MM.1S (cell line): Measurements from ENCODE around the gene DDX3X.
A peak's percentile ranks its signal among the peaks of the same experiment; 100 is the strongest.

Experiments
- DNase-seq: peaks from one replicate; pipeline ENCODE4 v3.0.0-alpha.2; 2015
- H2AFZ ChIP-seq: fragments of 300-600 bp; sonication (generic); 2 replicates; pipeline ENCODE4 v1.6.0; 2016; ENCODE audit warnings: antibody characterized with exemption, low read length
- H3F3A ChIP-seq: fragments of 300-600 bp; sonication (generic); 2 replicates; pipeline ENCODE4 v1.6.1; 2016; ENCODE audit warnings: mild to moderate bottlenecking, antibody characterized with exemption, low read length, moderate library complexity, mixed read lengths; ENCODE audit not compliant: insufficient read depth
- H3K27ac ChIP-seq: fragments of 300-600 bp; sonication (generic); 2 replicates; pipeline ENCODE4 v1.5.1; 2016; ENCODE audit warnings: mild to moderate bottlenecking, low read length
- H3K27me3 ChIP-seq: fragments of 300-600 bp; sonication (generic); replicated peaks from 2 replicates; pipeline ENCODE4 v1.6.0; 2016; ENCODE audit warnings: low read length; ENCODE audit not compliant: insufficient read depth
- H3K36me3 ChIP-seq: fragments of 300-600 bp; sonication (generic); replicated peaks from 2 replicates; pipeline ENCODE4 v1.6.1; 2016; ENCODE audit warnings: mild to moderate bottlenecking, low read length, mixed read lengths; ENCODE audit not compliant: insufficient read depth
- H3K4me1 ChIP-seq: fragments of 300-600 bp; sonication (generic); 2 replicates; pipeline ENCODE4 v1.6.1; 2016; ENCODE audit warnings: low read length, mixed read lengths
- H3K4me2 ChIP-seq: fragments of 300-600 bp; sonication (generic); 2 replicates; pipeline ENCODE4 v1.6.0; 2016; ENCODE audit warnings: low read depth, low read length
- H3K4me3 ChIP-seq: fragments of 300-600 bp; sonication (generic); 2 replicates; pipeline ENCODE4 v1.5.1; 2016; ENCODE audit warnings: low read length, mixed read lengths
- H3K79me2 ChIP-seq: fragments of 300-600 bp; sonication (generic); 2 replicates; pipeline ENCODE4 v1.6.1; 2016; ENCODE audit warnings: mixed run types, low read length, mixed read lengths
- H3K9ac ChIP-seq: fragments of 300-600 bp; sonication (generic); 2 replicates; pipeline ENCODE4 v1.6.1; 2016; ENCODE audit warnings: low read length, mixed read lengths
- H3K9me2 ChIP-seq: fragments of 300-600 bp; sonication (generic); replicated peaks from 2 replicates; pipeline ENCODE4 v1.6.1; 2016; ENCODE audit warnings: mild to moderate bottlenecking, low read length, mixed read lengths; ENCODE audit not compliant: insufficient read depth
- H3K9me3 ChIP-seq: fragments of 300-600 bp; sonication (generic); replicated peaks from 2 replicates; pipeline ENCODE4 v1.6.1; 2016; ENCODE audit warnings: mild to moderate bottlenecking, low read length, mixed read lengths; ENCODE audit not compliant: insufficient read depth
- H4K20me1 ChIP-seq: fragments of 300-600 bp; sonication (generic); 2 replicates; pipeline ENCODE4 v1.6.1; 2016; ENCODE audit warnings: mild to moderate bottlenecking, low read length, moderate library complexity, mixed read lengths; ENCODE audit not compliant: insufficient read depth
- CTCF ChIP-seq: fragments of 300-600 bp; sonication (generic); IDR thresholded peaks from 2 replicates; pipeline ENCODE4 v1.5.1; 2016; ENCODE audit warnings: antibody characterized with exemption, low read length, mixed read lengths
- EZH2 ChIP-seq: fragments of 300-600 bp; sonication (generic); optimal IDR thresholded peaks from 2 replicates; pipeline ENCODE3; 2017; ENCODE audit warnings: low read depth, mild to moderate bottlenecking, antibody characterized with exemption, low read length, mixed read lengths
- EZH2phosphoT487 ChIP-seq: fragments of 300-600 bp; sonication (generic); IDR thresholded peaks from 2 replicates; pipeline ENCODE4 v1.6.1; 2018; ENCODE audit warnings: antibody characterized with exemption, low read length

The DDX3X gene

GRCh38 chrX:41333003-41333743 lies 789 bp upstream of the DDX3X start:
- Histone ChIP-seq H3K9me3 (no peaks in the 10 kb centered on the region), H3F3A (peaks cover 32% of the 10 kb centered on the region), H3K27me3 (no peaks in the 10 kb centered on the region), H3K4me1 (peaks cover 16% of the 10 kb centered on the region), H3K4me3 (peak overlapping the region; percentile 95), H4K20me1 (peaks cover 32% of the 10 kb centered on the region), H3K36me3 (no peaks in the 10 kb centered on the region; the same call in 1 of the 2 replicates), H3K9ac (peak overlapping the region; percentile 100), H3K9me2 (no peaks in the 10 kb centered on the region), H3K27ac (peak overlapping the region; percentile 100), H3K4me2 (peak overlapping the region; percentile 91), H3K79me2 (peaks cover 42% of the 10 kb centered on the region), H2AFZ (peak overlapping the region; percentile 63)
- no peak for TF ChIP-seq EZH2
- TF ChIP-seq CTCF: no peak
- no peak for TF ChIP-seq EZH2phosphoT487
- peak; percentile 86 for DNase-seq

- Histone ChIP-seq H3K9ac (peak overlapping the region; percentile 100), H3K4me3 (peak overlapping the region; percentile 95), H3F3A (peaks cover 32% of the 10 kb centered on the region), H2AFZ (no peak overlapping the region), H3K27me3 (no peaks in the 10 kb centered on the region), H3K27ac (peak overlapping the region; percentile 100), H4K20me1 (peaks cover 45% of the 10 kb centered on the region), H3K9me2 (no peaks in the 10 kb centered on the region), H3K9me3 (no peaks in the 10 kb centered on the region), H3K4me2 (peak overlapping the region; percentile 94), H3K79me2 (peaks cover 56% of the 10 kb centered on the region), H3K36me3 (peaks cover 9% of the 10 kb centered on the region; the same call in 1 of the 2 replicates), H3K4me1 (peaks cover 16% of the 10 kb centered on the region)
- peak; percentile 59 for DNase-seq
- TF ChIP-seq CTCF (no peak), EZH2phosphoT487 (no peak), EZH2 (no peak)
Observed at GRCh38 chrX:41334363-41335197, 618 bp downstream of the DDX3X start.

- peak overlapping the region; percentile 95 for H3K4me3 ChIP-seq
- H4K20me1 ChIP-seq: peaks cover 52% of the 10 kb centered on the region
- H3K36me3 ChIP-seq: peaks cover 9% of the 10 kb centered on the region; the same call in 1 of the 2 replicates
- peaks cover 64% of the 10 kb centered on the region for H3K79me2 ChIP-seq
- TF ChIP-seq EZH2phosphoT487 (no peak), CTCF (no peak), EZH2 (no peak)
- DNase-seq: no peak
- H3F3A ChIP-seq: peaks cover 30% of the 10 kb centered on the region
- H3K4me1 ChIP-seq: peaks cover 12% of the 10 kb centered on the region
- H3K9me3 ChIP-seq: no peaks in the 10 kb centered on the region
- no peaks in the 10 kb centered on the region for H3K9me2 ChIP-seq
- no peaks in the 10 kb centered on the region for H3K27me3 ChIP-seq
- H2AFZ ChIP-seq: no peak overlapping the region
- H3K27ac ChIP-seq: peak overlapping the region; percentile 53; the same call in 1 of the 2 replicates
- peak overlapping the region; percentile 94 for H3K4me2 ChIP-seq
- H3K9ac ChIP-seq: peak overlapping the region; percentile 100
Observed at GRCh38 chrX:41335198-41335957, 1.4 kb downstream of the DDX3X start.
